Neutrophil (primary cell): ENCODE data around the gene GEMIN5.
"Not testable (repeated sequence)": the region's sequence is repeated elsewhere in the genome, so short reads cannot be mapped to it uniquely, and the experiment has no call there.

ENCODE experiments used
- H3K27ac ChIP-seq: fragments of 200-600 bp; sonication (generic); 2 replicates; pipeline ENCODE4 v1.5.1; 2016; ENCODE audit warnings: mild to moderate bottlenecking, moderate library complexity
- H3K27me3 ChIP-seq: fragments of 200-600 bp; sonication (generic); 2 replicates; pipeline ENCODE4 v1.6.0; 2016; ENCODE audit warnings: mild to moderate bottlenecking
- H3K36me3 ChIP-seq: fragments of 200-600 bp; sonication (generic); 2 replicates; pipeline ENCODE4 v1.5.1; 2017
- H3K4me1 ChIP-seq, 2 experiments: fragments of 200-600 bp in 1 of 2; sonication (generic) in 1 of 2; 1 replicate in 1 of 2; 2 replicates in 1 of 2; pipeline versions ENCODE4 v1.5.1 to v1.6.1; 2013 to 2016; ENCODE audit warnings: low read depth in 1 of 2, low read length in 1 of 2, mild to moderate bottlenecking in 1 of 2, moderate library complexity in 1 of 2; ENCODE audit not compliant: control insufficient read depth in 1 of 2, insufficient read depth in 1 of 2
- H3K4me3 ChIP-seq, 2 experiments: fragments of 200-600 bp in 1 of 2; sonication (generic) in 1 of 2; 1 replicate in 1 of 2; 2 replicates in 1 of 2; pipeline ENCODE4 v1.5.1; 2013 to 2016; ENCODE audit warnings: low read depth in 1 of 2, low read length in 1 of 2, mild to moderate bottlenecking in 1 of 2, moderate library complexity in 1 of 2
- H3K9me3 ChIP-seq: fragments of 200-600 bp; sonication (generic); 2 replicates; pipeline ENCODE4 v1.5.1; 2016
- CTCF ChIP-seq: fragments of 200-600 bp; sonication (generic); IDR thresholded peaks from 2 replicates; pipeline ENCODE4 v1.5.1; 2016; ENCODE audit warnings: antibody characterized with exemption

The GEMIN5 gene

GRCh38 chr5:154940772-154941620 is 3.0 kb upstream of the GEMIN5 start, which contains the start of gene MRPL22:
TSS of gene MRPL22 (plus strand) at chr5:154941073. CDS start at chr5:154941111, 38 bp downstream.
- peak within 1 kb of the TSS; percentile 85 to 94 for H3K4me3 ChIP-seq
- H3K9me3 ChIP-seq, result no peaks in the 10 kb centered on the region
- no peaks in the 10 kb centered on the region for H3K27me3 ChIP-seq
- TF ChIP-seq CTCF, result peak; percentile 66
- peak within 1 kb of the TSS; percentile 84 for H3K27ac ChIP-seq
- no peaks in the 10 kb centered on the region for H3K36me3 ChIP-seq
- peaks cover 34 to 39% of the 10 kb centered on the region in 2 experiments for H3K4me1 ChIP-seq

GRCh38 chr5:154940375-154940771 is 2.4 kb upstream of the GEMIN5 start:
- H3K9me3 ChIP-seq, result no peaks in the 10 kb centered on the region
- peak overlapping the region; percentile 84 for H3K27ac ChIP-seq
- no peak for TF ChIP-seq CTCF
- H3K36me3 ChIP-seq, result no peaks in the 10 kb centered on the region
- H3K4me1 ChIP-seq, result peaks cover 34 to 39% of the 10 kb centered on the region in 2 experiments
- H3K4me3 ChIP-seq, result peak overlapping the region; percentile 85 to 94
- no peaks in the 10 kb centered on the region for H3K27me3 ChIP-seq

GRCh38 chr5:154939387-154939786 is 1.4 kb upstream of the GEMIN5 start:
- not testable (repeated sequence) for H3K27me3 ChIP-seq, H3K36me3 ChIP-seq, H3K9me3 ChIP-seq, H3K27ac ChIP-seq, H3K4me3 ChIP-seq
- H3K4me1 ChIP-seq, result peaks cover 34 to 39% of the 10 kb centered on the region in 2 experiments

GRCh38 chr5:154937186-154937717 is 759 bp downstream of the GEMIN5 start:
- TF ChIP-seq CTCF, result no peak
- Histone ChIP-seq H3K27ac (peak overlapping the region; percentile 55), H3K9me3 (no peaks in the 10 kb centered on the region), H3K27me3 (no peaks in the 10 kb centered on the region), H3K4me3 (peak overlapping the region; percentile 85 to 91), H3K36me3 (no peaks in the 10 kb centered on the region), H3K4me1 (peaks cover 34 to 39% of the 10 kb centered on the region in 2 experiments)

- no peak overlapping the region for H3K4me3 ChIP-seq
Observed at GRCh38 chr5:154934881-154935280, 3.1 kb downstream of the GEMIN5 start.

More at GRCh38 chr5:154934881-154935280, 3.1 kb downstream of the GEMIN5 start:
- Histone ChIP-seq H3K27me3 (no peaks in the 10 kb centered on the region), H3K4me1 (peaks cover 19 to 20% of the 10 kb centered on the region in 2 experiments), H3K9me3 (no peaks in the 10 kb centered on the region), H3K27ac (no peak overlapping the region), H3K36me3 (peaks cover 7% of the 10 kb centered on the region)
- no peak for TF ChIP-seq CTCF
